Esophagus squamous epithelium (tissue), 4 donors: ENCODE results near the gene TRABD2B.
"Not testable (repeated sequence)": the region's sequence is repeated elsewhere in the genome, so short reads cannot be mapped to it uniquely, and the experiment has no call there.

Source experiments
- POLR2A ChIP-seq, 4 donors: fragments of 450-650 bp; IDR thresholded peaks; one replicate each; pipeline ENCODE4 v1.6.1; 2017; ENCODE audit warnings: antibody characterized with exemption in 4 of 4, mild to moderate bottlenecking in 4 of 4, moderate library complexity in 3 of 4
- TF ChIP-seq, protein P1 (sequence below), 6 experiments: fragments of 450-650 bp in 4 of 6; fragments of 200-600 bp in 2 of 6; sonication (generic) in 2 of 6; IDR thresholded peaks; one replicate each; pipeline ENCODE4 v1.5.1; 2016 to 2019; ENCODE audit warnings: antibody characterized with exemption in 6 of 6, mild to moderate bottlenecking in 4 of 6, moderate library complexity in 4 of 6

- TF ChIP-seq, protein P1, sequence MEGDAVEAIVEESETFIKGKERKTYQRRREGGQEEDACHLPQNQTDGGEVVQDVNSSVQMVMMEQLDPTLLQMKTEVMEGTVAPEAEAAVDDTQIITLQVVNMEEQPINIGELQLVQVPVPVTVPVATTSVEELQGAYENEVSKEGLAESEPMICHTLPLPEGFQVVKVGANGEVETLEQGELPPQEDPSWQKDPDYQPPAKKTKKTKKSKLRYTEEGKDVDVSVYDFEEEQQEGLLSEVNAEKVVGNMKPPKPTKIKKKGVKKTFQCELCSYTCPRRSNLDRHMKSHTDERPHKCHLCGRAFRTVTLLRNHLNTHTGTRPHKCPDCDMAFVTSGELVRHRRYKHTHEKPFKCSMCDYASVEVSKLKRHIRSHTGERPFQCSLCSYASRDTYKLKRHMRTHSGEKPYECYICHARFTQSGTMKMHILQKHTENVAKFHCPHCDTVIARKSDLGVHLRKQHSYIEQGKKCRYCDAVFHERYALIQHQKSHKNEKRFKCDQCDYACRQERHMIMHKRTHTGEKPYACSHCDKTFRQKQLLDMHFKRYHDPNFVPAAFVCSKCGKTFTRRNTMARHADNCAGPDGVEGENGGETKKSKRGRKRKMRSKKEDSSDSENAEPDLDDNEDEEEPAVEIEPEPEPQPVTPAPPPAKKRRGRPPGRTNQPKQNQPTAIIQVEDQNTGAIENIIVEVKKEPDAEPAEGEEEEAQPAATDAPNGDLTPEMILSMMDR (IDR thresholded peaks at IDR 0.05): not testable (repeated sequence)
- not testable (repeated sequence) for TF ChIP-seq POLR2A (IDR thresholded peaks at IDR 0.05)
Measured at GRCh38 chr1:47961835-47962234, 35.4 kb downstream of the TRABD2B start.
